Measurements from ENCODE around the gene OTUB2. TPM values are rescaled to one million over a fixed set of nuclear protein-coding genes. Genes with fewer than 3 reads are reported as not detected.
"Not testable (repeated sequence)": the region's sequence is repeated elsewhere in the genome, so short reads cannot be mapped to it uniquely, and the experiment has no call there.

OTUB2 gene
- total RNA-seq, 2 experiments from 2014 or later: 0.25 to 0.29 TPM

GRCh38 chr14:94059998-94060397 lies 33.9 kb downstream of the OTUB2 start:
- TF ChIP-seq CTCF (IDR thresholded peaks at IDR 0.05): no peak
- DNase-seq (no peak), ATAC-seq (no peak)
- H3K4me1 Mint-ChIP-seq (ENCODE audit: low read depth): peaks cover 62% of the 10 kb centered on the region
- H3K9me3 Mint-ChIP-seq: no peaks in the 10 kb centered on the region
- CTCF ChIA-PET: no interaction called here
- no peaks in the 10 kb centered on the region for H3K27me3 Mint-ChIP-seq
- peak overlapping the region; percentile 23 for H3K27ac Mint-ChIP-seq
- intact Hi-C loops (cut with micrococcal nuclease): no loop called here
- H3K4me3 Mint-ChIP-seq: no peak overlapping the region
- POLR2A ChIA-PET: interaction anchor here (1.7 to 6.7 kb wide), 2 partner anchors 10 to 20 kb away, joined by 7 to 34 read pairs; partner anchors contain the start of genes DDX24 and IFI27L1
- peaks cover 76% of the 10 kb centered on the region for H3K36me3 Mint-ChIP-seq (ENCODE audit: low read depth)

DNA sequence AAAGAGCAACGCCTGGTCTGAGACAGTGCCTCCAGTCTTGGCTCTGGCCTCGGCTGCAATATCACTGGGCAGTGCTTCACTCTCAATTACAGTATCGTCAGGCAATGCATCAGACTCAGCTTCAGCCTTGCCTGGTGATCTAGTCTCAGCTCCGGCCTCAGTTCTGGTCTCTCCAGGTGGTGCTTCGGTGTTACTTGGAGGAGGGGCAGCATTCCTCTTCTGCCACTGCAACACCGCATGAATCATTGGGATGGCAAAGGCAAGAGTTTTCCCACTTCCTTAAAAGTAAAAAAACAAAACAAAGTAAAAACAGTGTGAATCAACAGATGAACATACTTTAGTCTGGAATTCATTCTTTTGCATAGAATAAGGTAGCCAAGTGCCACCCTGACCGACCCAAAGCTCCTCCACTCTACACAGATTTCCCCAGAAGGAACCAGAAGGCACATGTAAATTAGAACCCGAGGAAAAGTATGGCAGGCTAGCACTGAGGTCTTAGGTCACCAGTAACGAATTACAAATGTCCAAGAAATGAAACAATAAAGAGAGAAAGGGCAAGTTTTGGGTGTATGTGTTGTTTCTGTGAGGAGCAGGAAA lies 36.3 kb downstream of the OTUB2 start:
- Mint-ChIP-seq H3K4me3 (no peak overlapping the region), H3K36me3 (ENCODE audit: low read depth) (peaks cover 67% of the 10 kb centered on the region), H3K9me3 (peaks cover under 1% of the 10 kb centered on the region), H3K4me1 (ENCODE audit: low read depth) (peaks cover 66% of the 10 kb centered on the region), H3K27ac (peak overlapping the region; percentile 44), H3K27me3 (no peaks in the 10 kb centered on the region)
- no peak for TF ChIP-seq CTCF (IDR thresholded peaks at IDR 0.05)
- ATAC-seq (no peak), DNase-seq (no peak)
- intact Hi-C loops (cut with micrococcal nuclease): no loop called here
- ChIA-PET POLR2A (interaction anchor here (0.8 to 6.7 kb wide), 3 partner anchors 17 to 18 kb away, joined by 3 to 34 read pairs (median 21); partner anchors contain the start of genes DDX24 and IFI27L1), CTCF (interaction anchor here (1.4 kb wide), 1 partner anchor 123 kb away, joined by 4 read pairs; no protein-coding TSS in a partner anchor)

- no peak for TF ChIP-seq CTCF (IDR thresholded peaks at IDR 0.05)
- no peak for DNase-seq
- Mint-ChIP-seq H3K27ac (peak overlapping the region; percentile 67), H3K9me3 (peaks cover 28% of the 10 kb centered on the region), H3K4me1 (ENCODE audit: low read depth) (peaks cover 77% of the 10 kb centered on the region), H3K4me3 (no peak overlapping the region), H3K36me3 (ENCODE audit: low read depth) (peaks cover 75% of the 10 kb centered on the region), H3K27me3 (no peaks in the 10 kb centered on the region)
- intact Hi-C loops (cut with micrococcal nuclease): no loop called here
- no peak for ATAC-seq
- ChIA-PET CTCF (interaction anchor here (1.1 to 3.5 kb wide), 6 partner anchors 13 to 126 kb away, joined by 3 to 17 read pairs (median 4); partner anchors contain the start of genes DDX24 and IFI27L1), POLR2A (interaction anchor here (0.6 to 3.6 kb wide), 4 partner anchors 9 to 217 kb away, joined by 3 to 21 read pairs (median 6); partner anchors contain the start of genes DDX24 and IFI27L1)
Measured at GRCh38 chr14:94066089-94066676, 40.0 kb downstream of the OTUB2 start.

- H3K36me3 Mint-ChIP-seq (ENCODE audit: low read depth): peaks cover 85% of the 10 kb centered on the region
- H3K4me3 Mint-ChIP-seq; ATAC-seq; intact Hi-C loops (cut with micrococcal nuclease); DNase-seq; POLR2A ChIA-PET; CTCF ChIA-PET; H3K27me3 Mint-ChIP-seq; H3K27ac Mint-ChIP-seq: not testable (repeated sequence)
- peaks cover 73% of the 10 kb centered on the region for H3K4me1 Mint-ChIP-seq (ENCODE audit: low read depth)
- H3K9me3 Mint-ChIP-seq: peaks cover 52% of the 10 kb centered on the region
Measured at GRCh38 chr14:94072076-94072475, 45.9 kb downstream of the OTUB2 start.

DNA sequence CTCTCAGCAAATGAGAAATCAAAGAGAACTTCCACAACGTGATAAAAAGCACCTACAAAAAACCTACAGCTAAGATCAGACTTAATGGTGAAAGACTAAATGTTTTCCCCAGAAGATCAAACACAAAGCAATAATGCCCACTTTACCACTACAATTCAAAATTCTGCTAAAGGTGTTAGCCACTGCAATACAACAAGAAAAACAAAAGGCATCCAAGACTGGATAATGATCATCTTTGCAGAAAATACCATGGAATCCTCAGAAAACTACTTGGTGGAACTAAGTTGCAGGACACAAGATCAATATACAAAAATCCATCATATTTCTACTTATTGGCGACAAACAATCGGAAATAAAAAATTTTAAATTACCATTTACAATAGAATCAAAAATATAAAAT lies 48.4 kb downstream of the OTUB2 start:
- peaks cover 85% of the 10 kb centered on the region for H3K36me3 Mint-ChIP-seq (ENCODE audit: low read depth)
- no peak overlapping the region for H3K27ac Mint-ChIP-seq
- no peaks in the 10 kb centered on the region for H3K27me3 Mint-ChIP-seq
- DNase-seq (no peak), ATAC-seq (no peak)
- H3K4me3 Mint-ChIP-seq: peak overlapping the region; percentile 3
- H3K9me3 Mint-ChIP-seq: peaks cover 35% of the 10 kb centered on the region
- no peak for TF ChIP-seq CTCF (IDR thresholded peaks at IDR 0.05)
- intact Hi-C loops (cut with micrococcal nuclease): no loop called here
- CTCF ChIA-PET: interaction anchor here (1.1 to 1.3 kb wide), 3 partner anchors 38 to 134 kb away, joined by 3 to 4 read pairs (median 4); no protein-coding TSS in a partner anchor
- POLR2A ChIA-PET: interaction anchor here (1.3 kb wide), 1 partner anchor 16 kb away, joined by 3 read pairs; no protein-coding TSS in a partner anchor
- peaks cover 68% of the 10 kb centered on the region for H3K4me1 Mint-ChIP-seq (ENCODE audit: low read depth)
